Vagina (tissue), 2 donors: ENCODE results near the gene NUP205.

Source experiments
- CTCF ChIP-seq, 3 experiments: fragments of 450-650 bp in 2 of 3; fragments of 200-600 bp in 1 of 3; sonication (generic) in 1 of 3; IDR thresholded peaks; one replicate each; pipeline ENCODE4 v1.5.1; 2017 to 2019; ENCODE audit warnings: antibody characterized with exemption in 3 of 3, mild to moderate bottlenecking in 2 of 3, moderate library complexity in 2 of 3
- POLR2AphosphoS5 ChIP-seq, 2 donors: sonication (generic); formaldehyde crosslinking; IDR thresholded peaks; one replicate each; pipeline ENCODE4 v1.9.0; 2017; ENCODE audit warnings: antibody characterized with exemption in 2 of 2, mild to moderate bottlenecking in 2 of 2, low read depth in 1 of 2; ENCODE audit not compliant: insufficient read depth in 1 of 2

- no peak for TF ChIP-seq CTCF (IDR thresholded peaks at IDR 0.05)
- TF ChIP-seq POLR2AphosphoS5 (IDR thresholded peaks at IDR 0.05; ENCODE audit: insufficient read depth in 1 of 2, low read depth in 1 of 2), result no peak
These were observed 127.0 kb downstream of the NUP205 start for GRCh38 chr7:135684699-135685098.
